K562 (cell line): ENCODE data around the gene TAF15. TPM values are rescaled to one million over a fixed set of nuclear protein-coding genes. Genes with fewer than 3 reads are reported as not detected.

Source experiments
- ATAC-seq: fragments of 200-7000 bp; cut with Tn5 transposase; 3 replicates; pipeline ENCODE4 v1.9.1; 2020; ENCODE audit warnings: moderate library complexity
- BruUV-seq: library from RNA; stranded (reverse); fragments of 400-500 nt; replicated peaks from 2 replicates; lab custom pipeline; 2021; lab: Mats Ljungman, UMichigan
- CTCF ChIA-PET: fragments of 300-600 bp; formaldehyde crosslinking; extraction: SDS; loops from one replicate; lab custom pipeline; 2021; ENCODE audit warnings: low intra/inter-chr PET ratio; lab: Yijun Ruan, JAX
- POLR2A ChIA-PET: fragments of 300-600, 350-650 bp; sonication (Branson Sonifier 250); formaldehyde crosslinking; extraction: SDS; loops from one replicate; lab custom pipeline; 2021; ENCODE audit warnings: antibody characterized with exemption, inconsistent platforms; lab: Yijun Ruan, JAX
- DNase-seq, 4 experiments: peaks; one replicate each; pipeline versions ENCODE4 v3.0.0 to v3.0.0-alpha.2; 2011 to 2018; ENCODE audit warnings: low spot score in 3 of 4, mixed read lengths in 3 of 4; ENCODE audit errors: extremely low read depth in 1 of 4
- FAIRE-seq: peaks from 2 replicates; lab custom pipeline; 2011; peaks lifted over from hg19 to GRCh38; lab: Jason Lieb, UNC
- H2AFZ ChIP-seq: 2 replicates; pipeline ENCODE4 v1.6.0; 2011; ENCODE audit warnings: low read depth, low read length, control low read depth, inconsistent platforms
- H3K27ac ChIP-seq: fragments of 200-600 bp; 3 replicates; pipeline ENCODE4 v1.8.0; 2011; ENCODE audit warnings: low read depth, mild to moderate bottlenecking, control low read depth, inconsistent platforms, low read length, moderate library complexity, mixed read lengths; ENCODE audit errors: extremely low read depth
- H3K27me3 ChIP-seq, 2 experiments: fragments of 300-600 bp in 1 of 2; 2 replicates in 1 of 2; 3 replicates in 1 of 2; pipeline versions ENCODE4 v1.6.0 to v1.8.0; 2011; ENCODE audit warnings: inconsistent platforms in 2 of 2, low read length in 2 of 2, mild to moderate bottlenecking in 1 of 2, mixed read lengths in 1 of 2, moderate library complexity in 1 of 2; ENCODE audit not compliant: control insufficient read depth in 2 of 2, insufficient read depth in 2 of 2
- H3K36me3 ChIP-seq: fragments of 300-600 bp; 3 replicates; pipeline ENCODE4 v1.8.0; 2011; ENCODE audit warnings: mild to moderate bottlenecking, low read length, inconsistent platforms; ENCODE audit not compliant: control insufficient read depth, insufficient read depth
- H3K4me1 ChIP-seq, 2 experiments: fragments of 200-600 bp in 1 of 2; replicated peaks in 1 of 2; 2 replicates in 1 of 2; 3 replicates in 1 of 2; pipeline versions ENCODE4 v1.5.1 to v1.8.0; 2011; ENCODE audit warnings: inconsistent platforms in 2 of 2, low read length in 2 of 2, mild to moderate bottlenecking in 1 of 2, mixed read lengths in 1 of 2, moderate library complexity in 1 of 2; ENCODE audit not compliant: control insufficient read depth in 2 of 2, insufficient read depth in 2 of 2
- H3K4me2 ChIP-seq: 2 replicates; pipeline ENCODE4 v1.6.1; 2011; ENCODE audit warnings: low read length, control low read depth, inconsistent platforms, mixed read lengths; ENCODE audit not compliant: insufficient read depth
- H3K4me3 ChIP-seq: fragments of 200-600 bp; sonication (generic), shearing (Covaris generic); 2 replicates; pipeline ENCODE4 v1.5.1; 2016; ENCODE audit warnings: control low read depth, inconsistent platforms
- H3K79me2 ChIP-seq: fragments of 200-600 bp; 3 replicates; pipeline ENCODE4 v1.8.0; 2011; ENCODE audit warnings: low read length, inconsistent platforms; ENCODE audit not compliant: control insufficient read depth, insufficient read depth
- H3K9ac ChIP-seq, 2 experiments: 2 replicates each; pipeline versions ENCODE4 v1.6.0 to v1.6.1; 2011; ENCODE audit warnings: low read depth in 2 of 2, low read length in 2 of 2, control low read depth in 1 of 2, inconsistent platforms in 1 of 2, mild to moderate bottlenecking in 1 of 2, mixed read lengths in 1 of 2; ENCODE audit not compliant: insufficient read depth in 1 of 2
- H3K9me1 ChIP-seq: one replicate; pipeline ENCODE4 v1.6.0; 2011; ENCODE audit warnings: inconsistent platforms, mild to moderate bottlenecking, low read length, moderate library complexity; ENCODE audit not compliant: control insufficient read depth, insufficient read depth
- H3K9me3 ChIP-seq: replicated peaks from 2 replicates; pipeline ENCODE4 v1.5.1; 2011; ENCODE audit warnings: low read depth, low read length, inconsistent platforms; ENCODE audit not compliant: control insufficient read depth, insufficient read depth
- H4K20me1 ChIP-seq: replicated peaks from 2 replicates; pipeline ENCODE4 v1.6.1; 2011; ENCODE audit warnings: low read length, inconsistent platforms, mixed read lengths; ENCODE audit not compliant: control insufficient read depth, insufficient read depth
- ARID1B ChIP-seq: fragments of 450-650 bp; IDR thresholded peaks from 2 replicates; pipeline ENCODE4 v1.6.1; 2016; ENCODE audit warnings: antibody characterized with exemption, mild to moderate bottlenecking, inconsistent platforms
- BCOR ChIP-seq: fragments of 450-650 bp; IDR thresholded peaks from 2 replicates; pipeline ENCODE4 v1.6.1; 2016
- ETV1 ChIP-seq: fragments of 450-650 bp; conservative IDR thresholded peaks from 2 replicates; pipeline ENCODE4 v1.6.1; 2016; ENCODE audit warnings: missing genetic modification characterization, control low read depth, low read depth, missing compliant biosample characterization
- FOSL1 ChIP-seq: fragments of 200-800 bp; sonication (Bioruptor generic); conservative IDR thresholded peaks from 2 replicates; pipeline ENCODE4 v1.6.1; 2016; ENCODE audit warnings: missing genetic modification characterization, missing compliant biosample characterization
- LEF1 ChIP-seq: fragments of 450-650 bp; IDR thresholded peaks from 2 replicates; pipeline ENCODE4 v1.6.1; 2016; ENCODE audit warnings: mild to moderate bottlenecking
- MAFG ChIP-seq: fragments of 450-650 bp; conservative IDR thresholded peaks from 2 replicates; pipeline ENCODE4 v1.6.1; 2016; ENCODE audit warnings: missing genetic modification characterization, missing compliant biosample characterization
- NR2C1 ChIP-seq, 2 experiments: fragments of 450-650 bp; IDR thresholded peaks; 2 replicates each; pipeline ENCODE4 v1.6.1; 2017; ENCODE audit warnings: mild to moderate bottlenecking in 2 of 2, antibody characterized with exemption in 1 of 2, inconsistent platforms in 1 of 2, missing compliant biosample characterization in 1 of 2, missing genetic modification characterization in 1 of 2
- TAL1 ChIP-seq: fragments of 450-650 bp; IDR thresholded peaks from 2 replicates; pipeline ENCODE4 v1.6.1; 2016; ENCODE audit warnings: mild to moderate bottlenecking
- ZNF316 ChIP-seq: fragments of 450-650 bp; IDR thresholded peaks from 2 replicates; pipeline ENCODE4 v1.6.1; 2016
- ZNF561 ChIP-seq: fragments of 450-650 bp; formaldehyde crosslinking; conservative IDR thresholded peaks from 2 replicates; pipeline ENCODE4 v1.4.0; 2020; ENCODE audit warnings: mild to moderate bottlenecking, moderate library complexity
- ZNF76 ChIP-seq: fragments of 250-450 bp; sonication (Bioruptor Pico); IDR thresholded peaks from 2 replicates; pipeline ENCODE4 v1.4.0; 2020; ENCODE audit warnings: mild to moderate bottlenecking, moderate library complexity, borderline replicate concordance
- WGBS: fragments of 100-300 bp; shearing (Covaris generic); methylation state at CpG from one replicate; pipeline ENCODE4 v1.1.6; 2016; ENCODE audit warnings: low coverage, mixed read lengths; ENCODE audit not compliant: insufficient coverage; ENCODE audit errors: missing lambda C conversion rate; 5-methylcytosine and 5-hydroxymethylcytosine counted together
- in situ Hi-C: fragments of 300-500 bp; cut with MboI; formaldehyde crosslinking; loops from 4 replicates; pipeline ENCODE4 v1.15.0; 2018; ENCODE audit warnings: inconsistent platforms, mixed read lengths
- intact Hi-C: fragments of 100-400 bp; cut with micrococcal nuclease; formaldehyde crosslinking; loops from 2 replicates; pipeline ENCODE4 v1.14.2; 2022
- polyA plus RNA-seq, 8 experiments: library from polyadenylated mRNA; depleted of rRNA in 4 of 8; stranded (reverse) in 5 of 8; unstranded in 3 of 8; fragments of >200 nt; fragmentation: Nextera tagmentation in 2 of 8; fragmentation: Illumina TruSeq in 1 of 8; extraction: Ambion mirVana in 2 of 8; extraction: Trizol in 1 of 8; gene quantifications; 2 replicates each; pipeline versions ENCODE4 v1.2.1 to v1.2.3, GENCODE V29; 2011 to 2014; ENCODE audit warnings: inconsistent platforms in 1 of 8, missing spikeins in 1 of 8
- total RNA-seq, 7 experiments: library from RNA; depleted of rRNA in 6 of 7; stranded (reverse); fragments of >200 nt in 6 of 7; fragmentation: Illumina TruSeq in 2 of 7; extraction: Trizol in 2 of 7; gene quantifications; 2 replicates each; pipeline versions ENCODE4 v1.2.1 to v1.2.3, GENCODE V29; 2011 to 2021; ENCODE audit warnings: low replicate concordance in 1 of 7
- TF ChIP-seq, protein P1 (sequence below): fragments of 250-450 bp; sonication (Bioruptor Pico); IDR thresholded peaks from 2 replicates; pipeline ENCODE4 v1.5.0; 2020; ENCODE audit warnings: mild to moderate bottlenecking, borderline replicate concordance
- TF ChIP-seq, protein P2 (sequence below): fragments of 250-450 bp; sonication (Bioruptor Pico); IDR thresholded peaks from 2 replicates; pipeline ENCODE4 v1.4.0; 2020; ENCODE audit warnings: mild to moderate bottlenecking, moderate library complexity
- TF ChIP-seq, protein P3 (sequence below): sonication (generic); formaldehyde crosslinking; IDR thresholded peaks from 2 replicates; pipeline ENCODE4 v1.9.0; 2022; ENCODE audit warnings: mild to moderate bottlenecking, missing genetic modification reagents
- TF ChIP-seq, protein P4 (sequence below): fragments of 200-800 bp; sonication (Bioruptor generic); IDR thresholded peaks from 2 replicates; pipeline ENCODE4 v1.6.1; 2017; ENCODE audit warnings: missing genetic modification characterization, missing compliant biosample characterization

TAF15 gene
- total and polyA plus RNA-seq, 9 of the 15 experiments (the other 6 are each of a cell fraction or from before 2014, with no cell fraction given) = 4.1 to 272 (median 56.8) TPM

DNA sequence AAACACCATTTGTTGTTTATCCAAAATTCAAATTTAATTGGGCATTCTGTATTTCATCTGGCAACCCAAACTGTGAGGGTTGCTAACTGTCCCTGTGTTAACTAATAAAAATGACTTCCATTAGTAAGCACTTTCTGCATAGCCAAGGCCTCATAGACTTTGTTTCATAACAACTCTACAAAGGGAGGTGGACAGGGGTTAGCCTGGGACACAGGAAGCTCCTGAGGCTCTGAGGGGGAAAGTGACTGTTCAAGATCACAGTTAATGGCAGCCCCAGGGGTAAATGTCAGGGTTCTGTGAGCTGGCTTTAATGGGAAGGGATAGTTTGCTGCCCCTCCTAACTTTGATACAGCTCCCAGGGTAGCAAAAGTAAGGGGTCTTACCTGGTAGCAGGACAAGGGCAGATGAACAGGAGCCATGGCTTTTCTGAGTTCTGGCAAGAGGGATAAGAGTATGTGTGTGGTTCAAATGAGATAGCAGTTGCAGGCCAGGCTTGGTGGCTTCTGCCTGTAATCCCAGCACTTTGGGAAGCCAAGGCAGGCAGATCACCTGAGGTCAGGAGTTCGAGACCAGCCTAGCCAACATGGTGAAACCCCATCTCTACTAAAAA is 57.2 kb downstream of the TAF15 start:
- DNase-seq = peak in 1 of 4 experiments; percentile 33
- in situ Hi-C loops = no loop called here
- H4K20me1 ChIP-seq = no peaks in the 10 kb centered on the region
- no peaks in the 10 kb centered on the region for H3K27me3 ChIP-seq
- ChIA-PET POLR2A (interaction anchor here (0.6 to 1.9 kb wide), 3 partner anchors 10 to 178 kb away, joined by 3 to 7 read pairs (median 3); no protein-coding TSS in a partner anchor), CTCF (no interaction called here)
- 25% methylated on average over 1 of the region's 1 CpG for WGBS
- peak overlapping the region in 1 of 2 experiments; percentile 62; a peak in 1 of 4 replicates for H3K9ac ChIP-seq
- H3K27ac ChIP-seq = peak overlapping the region; percentile 11; the same call in 2 of the 3 replicates
- no peaks in the 10 kb centered on the region for H3K36me3 ChIP-seq
- H3K79me2 ChIP-seq = no peaks in the 10 kb centered on the region
- no TSS peak for BruUV-seq
- H3K4me3 ChIP-seq = no peak overlapping the region
- H2AFZ ChIP-seq = peak overlapping the region; percentile 23; the same call in 1 of the 2 replicates
- H3K4me2 ChIP-seq = no peak overlapping the region
- ATAC-seq = peak; percentile 70
- H3K4me1 ChIP-seq = peaks cover 6 to 18% of the 10 kb centered on the region in 2 experiments; a peak in 3 of 5 replicates
- FAIRE-seq = no peak
- H3K9me3 ChIP-seq = no peaks in the 10 kb centered on the region
- intact Hi-C loops = no loop called here
- H3K9me1 ChIP-seq = no peaks in the 10 kb centered on the region
- TF ChIP-seq, protein P1, sequence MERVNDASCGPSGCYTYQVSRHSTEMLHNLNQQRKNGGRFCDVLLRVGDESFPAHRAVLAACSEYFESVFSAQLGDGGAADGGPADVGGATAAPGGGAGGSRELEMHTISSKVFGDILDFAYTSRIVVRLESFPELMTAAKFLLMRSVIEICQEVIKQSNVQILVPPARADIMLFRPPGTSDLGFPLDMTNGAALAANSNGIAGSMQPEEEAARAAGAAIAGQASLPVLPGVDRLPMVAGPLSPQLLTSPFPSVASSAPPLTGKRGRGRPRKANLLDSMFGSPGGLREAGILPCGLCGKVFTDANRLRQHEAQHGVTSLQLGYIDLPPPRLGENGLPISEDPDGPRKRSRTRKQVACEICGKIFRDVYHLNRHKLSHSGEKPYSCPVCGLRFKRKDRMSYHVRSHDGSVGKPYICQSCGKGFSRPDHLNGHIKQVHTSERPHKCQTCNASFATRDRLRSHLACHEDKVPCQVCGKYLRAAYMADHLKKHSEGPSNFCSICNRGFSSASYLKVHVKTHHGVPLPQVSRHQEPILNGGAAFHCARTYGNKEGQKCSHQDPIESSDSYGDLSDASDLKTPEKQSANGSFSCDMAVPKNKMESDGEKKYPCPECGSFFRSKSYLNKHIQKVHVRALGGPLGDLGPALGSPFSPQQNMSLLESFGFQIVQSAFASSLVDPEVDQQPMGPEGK (CRISPR knock-in tag) = no peak
- TF ChIP-seq ARID1B (peak; percentile 52; the same call in 1 of the 2 replicates), TAL1 (peak; percentile 39; the same call in 1 of the 2 replicates), MAFG (peak; percentile 70), ETV1 (tag) (peak; percentile 72), ZNF316 (peak; percentile 78), FOSL1 (peak; percentile 64), ZNF561 (CRISPR knock-in tag) (no peak), LEF1 (0 out of 2 replicates have a peak, but pooled peaks have one; percentile 53), NR2C1 (IDR thresholded peaks at IDR 0.05) (no peak), NR2C1 (tag; IDR thresholded peaks at IDR 0.05) (0 out of 2 replicates have a peak, but pooled peaks have one; percentile 13), ZNF76 (no peak), BCOR (0 out of 2 replicates have a peak, but pooled peaks have one; percentile 10)
- TF ChIP-seq, protein P2, sequence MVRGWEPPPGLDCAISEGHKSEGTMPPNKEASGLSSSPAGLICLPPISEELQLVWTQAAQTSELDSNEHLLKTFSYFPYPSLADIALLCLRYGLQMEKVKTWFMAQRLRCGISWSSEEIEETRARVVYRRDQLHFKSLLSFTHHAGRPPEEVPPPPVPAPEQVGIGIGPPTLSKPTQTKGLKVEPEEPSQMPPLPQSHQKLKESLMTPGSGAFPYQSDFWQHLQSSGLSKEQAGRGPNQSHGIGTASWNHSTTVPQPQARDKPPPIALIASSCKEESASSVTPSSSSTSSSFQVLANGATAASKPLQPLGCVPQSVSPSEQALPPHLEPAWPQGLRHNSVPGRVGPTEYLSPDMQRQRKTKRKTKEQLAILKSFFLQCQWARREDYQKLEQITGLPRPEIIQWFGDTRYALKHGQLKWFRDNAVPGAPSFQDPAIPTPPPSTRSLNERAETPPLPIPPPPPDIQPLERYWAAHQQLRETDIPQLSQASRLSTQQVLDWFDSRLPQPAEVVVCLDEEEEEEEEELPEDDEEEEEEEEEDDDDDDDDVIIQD (CRISPR knock-in tag) = no peak
- TF ChIP-seq, protein P3, sequence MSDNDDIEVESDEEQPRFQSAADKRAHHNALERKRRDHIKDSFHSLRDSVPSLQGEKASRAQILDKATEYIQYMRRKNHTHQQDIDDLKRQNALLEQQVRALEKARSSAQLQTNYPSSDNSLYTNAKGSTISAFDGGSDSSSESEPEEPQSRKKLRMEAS (CRISPR knock-in tag) = no peak
- TF ChIP-seq, protein P4, sequence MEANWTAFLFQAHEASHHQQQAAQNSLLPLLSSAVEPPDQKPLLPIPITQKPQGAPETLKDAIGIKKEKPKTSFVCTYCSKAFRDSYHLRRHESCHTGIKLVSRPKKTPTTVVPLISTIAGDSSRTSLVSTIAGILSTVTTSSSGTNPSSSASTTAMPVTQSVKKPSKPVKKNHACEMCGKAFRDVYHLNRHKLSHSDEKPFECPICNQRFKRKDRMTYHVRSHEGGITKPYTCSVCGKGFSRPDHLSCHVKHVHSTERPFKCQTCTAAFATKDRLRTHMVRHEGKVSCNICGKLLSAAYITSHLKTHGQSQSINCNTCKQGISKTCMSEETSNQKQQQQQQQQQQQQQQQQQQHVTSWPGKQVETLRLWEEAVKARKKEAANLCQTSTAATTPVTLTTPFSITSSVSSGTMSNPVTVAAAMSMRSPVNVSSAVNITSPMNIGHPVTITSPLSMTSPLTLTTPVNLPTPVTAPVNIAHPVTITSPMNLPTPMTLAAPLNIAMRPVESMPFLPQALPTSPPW (CRISPR knock-in tag) = no peak
